SU-DHL-6 (cell line): Measurements from ENCODE around the gene BSCL2.

ENCODE experiments used
- H2AFZ ChIP-seq: fragments of 200-600 bp; sonication (generic); 2 replicates; pipeline ENCODE4 v1.6.1; 2014; ENCODE audit warnings: low read depth, mild to moderate bottlenecking, moderate library complexity, mixed read lengths, antibody characterized with exemption, low read length; ENCODE audit not compliant: severe bottlenecking
- H3F3A ChIP-seq: fragments of 200-600 bp; shearing (Covaris generic); 2 replicates; pipeline ENCODE4 v1.6.0; 2016; ENCODE audit warnings: antibody characterized with exemption, mild to moderate bottlenecking; ENCODE audit not compliant: insufficient read depth
- H3K27ac ChIP-seq: fragments of 200-600 bp; sonication (generic); 2 replicates; pipeline ENCODE4 v1.5.1; 2016; ENCODE audit warnings: low read depth, mild to moderate bottlenecking, low read length, moderate library complexity, mixed read lengths
- H3K27me3 ChIP-seq: fragments of 200-600 bp; sonication (generic), shearing (Covaris generic); 2 replicates; pipeline ENCODE4 v1.6.0; 2014; ENCODE audit warnings: mild to moderate bottlenecking, low read length
- H3K36me3 ChIP-seq: fragments of 200-600 bp; sonication (generic); 2 replicates; pipeline ENCODE4 v1.6.1; 2014; ENCODE audit warnings: mild to moderate bottlenecking, low read length, mixed read lengths
- H3K4me2 ChIP-seq: fragments of 300-600, 200-600 bp; shearing (Covaris generic), sonication (generic); 2 replicates; pipeline ENCODE4 v1.6.0; 2014; ENCODE audit warnings: low read length, low read depth, mild to moderate bottlenecking; ENCODE audit not compliant: poor library complexity, severe bottlenecking
- H3K4me3 ChIP-seq: fragments of 200-600 bp; sonication (generic); 2 replicates; pipeline ENCODE4 v1.5.1; 2014; ENCODE audit warnings: antibody characterized with exemption, low read length, mild to moderate bottlenecking, mixed read lengths; ENCODE audit not compliant: insufficient read depth, poor library complexity, severe bottlenecking
- H3K79me2 ChIP-seq: fragments of 200-600 bp; sonication (generic); 2 replicates; pipeline ENCODE4 v1.6.1; 2014; ENCODE audit warnings: mild to moderate bottlenecking, low read length, moderate library complexity; ENCODE audit not compliant: insufficient read depth
- H3K9ac ChIP-seq: fragments of 200-600 bp; sonication (generic); 2 replicates; pipeline ENCODE4 v1.7.0; 2014; ENCODE audit warnings: mild to moderate bottlenecking, low read length
- H3K9me2 ChIP-seq: fragments of 200-600 bp; sonication (generic); replicated peaks from 2 replicates; pipeline ENCODE4 v1.6.1; 2014; ENCODE audit warnings: low read length; ENCODE audit not compliant: insufficient read depth
- H3K9me3 ChIP-seq: fragments of 200-600 bp; sonication (generic); 2 replicates; pipeline ENCODE4 v1.6.1; 2014; ENCODE audit warnings: low read length, mixed read lengths; ENCODE audit not compliant: insufficient read depth
- H4K20me1 ChIP-seq: fragments of 200-600 bp; sonication (generic); 2 replicates; pipeline ENCODE4 v1.6.1; 2014; ENCODE audit warnings: low read depth, mild to moderate bottlenecking, antibody characterized with exemption, low read length, moderate library complexity, mixed read lengths
- CTCF ChIP-seq: fragments of 200-600 bp; sonication (generic); IDR thresholded peaks from one replicate; pipeline ENCODE4 v1.5.1; 2017; ENCODE audit warnings: antibody characterized with exemption, mild to moderate bottlenecking, low read length, moderate library complexity; ENCODE audit not compliant: insufficient read depth, poor library complexity, severe bottlenecking
- EZH2phosphoT487 ChIP-seq: fragments of 200-600 bp; sonication (generic), shearing (Covaris generic); conservative IDR thresholded peaks from 2 replicates; pipeline ENCODE4 v1.6.1; 2018; ENCODE audit warnings: mild to moderate bottlenecking, antibody characterized with exemption, low read length, moderate library complexity, mixed read lengths

BSCL2 gene

GRCh38 chr11:62688491-62688890 is 18.7 kb downstream of the BSCL2 start:
- Histone ChIP-seq H3K9ac (no peak overlapping the region), H4K20me1 (no peaks in the 10 kb centered on the region)

GRCh38 chr11:62687508-62688396 is 19.5 kb downstream of the BSCL2 start:
- Histone ChIP-seq H2AFZ (no peak overlapping the region), H4K20me1 (no peaks in the 10 kb centered on the region), H3K27ac (no peak overlapping the region), H3K4me3 (no peak overlapping the region), H3F3A (no peaks in the 10 kb centered on the region), H3K9me3 (no peaks in the 10 kb centered on the region), H3K9me2 (no peaks in the 10 kb centered on the region), H3K9ac (no peak overlapping the region), H3K27me3 (no peaks in the 10 kb centered on the region), H3K36me3 (no peaks in the 10 kb centered on the region), H3K4me2 (no peak overlapping the region), H3K79me2 (no peaks in the 10 kb centered on the region)
- TF ChIP-seq EZH2phosphoT487 (no peak), CTCF (no peak)

More at GRCh38 chr11:62688491-62688890, 18.7 kb downstream of the BSCL2 start:
- H3K27me3 ChIP-seq, result no peaks in the 10 kb centered on the region
- H3K9me3 ChIP-seq, result no peaks in the 10 kb centered on the region
- no peak overlapping the region for H3K4me2 ChIP-seq
- no peaks in the 10 kb centered on the region for H3F3A ChIP-seq
- H3K79me2 ChIP-seq, result no peaks in the 10 kb centered on the region
- no peak overlapping the region for H3K27ac ChIP-seq
- TF ChIP-seq CTCF (no peak), EZH2phosphoT487 (no peak)
- no peak overlapping the region for H2AFZ ChIP-seq
- no peaks in the 10 kb centered on the region for H3K9me2 ChIP-seq
- H3K36me3 ChIP-seq, result no peaks in the 10 kb centered on the region
- no peak overlapping the region for H3K4me3 ChIP-seq

- Histone ChIP-seq H3K36me3 (no peaks in the 10 kb centered on the region), H2AFZ (no peak overlapping the region), H3K27ac (no peak overlapping the region), H4K20me1 (no peaks in the 10 kb centered on the region), H3K9me3 (no peaks in the 10 kb centered on the region), H3K79me2 (peaks cover 12% of the 10 kb centered on the region; the same call in 1 of the 2 replicates), H3K9ac (no peak overlapping the region), H3K4me3 (no peak overlapping the region), H3K9me2 (no peaks in the 10 kb centered on the region), H3K4me2 (no peak overlapping the region), H3K27me3 (no peaks in the 10 kb centered on the region), H3F3A (peaks cover 10% of the 10 kb centered on the region)
- TF ChIP-seq CTCF (no peak), EZH2phosphoT487 (no peak)
These were observed 24.7 kb downstream of the BSCL2 start for GRCh38 chr11:62682518-62682917.
